Measurements from ENCODE around the gene CARNS1. TPM values are rescaled to one million over a fixed set of nuclear protein-coding genes. Genes with fewer than 3 reads are reported as not detected.

CARNS1 gene
- total RNA-seq, 2 experiments from 2014 or later: 6.2 to 6.9 TPM

GRCh38 chr11:67376063-67376820 lies 39.2 kb upstream of the CARNS1 start:
- ATAC-seq: no peak
- no peaks in the 10 kb centered on the region for H3K36me3 Mint-ChIP-seq (ENCODE audit: low read depth)
- ChIA-PET POLR2A (interaction anchor here (1.9 to 2.3 kb wide), 2 partner anchors 22 to 27 kb away, joined by 4 to 5 read pairs; no protein-coding TSS in a partner anchor), CTCF (interaction anchor here (1.2 to 30.8 kb wide), 4 partner anchors 14 to 114 kb away, joined by 3 to 883 read pairs (median 17); partner anchors contain the start of gene POLD4)
- H3K4me3 Mint-ChIP-seq: no peak overlapping the region
- H3K27me3 Mint-ChIP-seq: peaks cover 22% of the 10 kb centered on the region
- peaks cover 25% of the 10 kb centered on the region for H3K4me1 Mint-ChIP-seq (ENCODE audit: low read depth)
- no peaks in the 10 kb centered on the region for H3K9me3 Mint-ChIP-seq
- no peak for TF ChIP-seq CTCF (IDR thresholded peaks at IDR 0.05)
- no peak for DNase-seq
- intact Hi-C loops (cut with micrococcal nuclease): no loop called here
- no peak overlapping the region for H3K27ac Mint-ChIP-seq

GRCh38 chr11:67376873-67377808 lies 38.3 kb upstream of the CARNS1 start:
- Mint-ChIP-seq H3K36me3 (ENCODE audit: low read depth) (no peaks in the 10 kb centered on the region), H3K9me3 (no peaks in the 10 kb centered on the region), H3K4me3 (no peak overlapping the region), H3K4me1 (ENCODE audit: low read depth) (peaks cover 18% of the 10 kb centered on the region), H3K27me3 (peaks cover 15% of the 10 kb centered on the region), H3K27ac (no peak overlapping the region)
- intact Hi-C loops (cut with micrococcal nuclease): no loop called here
- ATAC-seq: no peak
- ChIA-PET CTCF (interaction anchor here (0.9 to 30.8 kb wide), 5 partner anchors 15 to 115 kb away, joined by 3 to 883 read pairs (median 5); partner anchors contain the start of gene POLD4), POLR2A (interaction anchor here (0.8 to 2.3 kb wide), 4 partner anchors 9 to 137 kb away, joined by 3 to 5 read pairs (median 3); no protein-coding TSS in a partner anchor)
- no peak for DNase-seq
- TF ChIP-seq CTCF (IDR thresholded peaks at IDR 0.05): no peak

GRCh38 chr11:67378544-67378943 lies 36.9 kb upstream of the CARNS1 start:
- CTCF ChIA-PET: interaction anchor here (5.3 to 30.8 kb wide), 3 partner anchors 15 to 34 kb away, joined by 70 to 883 read pairs (median 109); partner anchors contain the start of gene POLD4
- intact Hi-C loops (cut with micrococcal nuclease): no loop called here
- H3K4me3 Mint-ChIP-seq: no peak overlapping the region
- peaks cover 13% of the 10 kb centered on the region for H3K27me3 Mint-ChIP-seq
- ATAC-seq: no peak
- no peaks in the 10 kb centered on the region for H3K36me3 Mint-ChIP-seq (ENCODE audit: low read depth)
- no peaks in the 10 kb centered on the region for H3K9me3 Mint-ChIP-seq
- H3K4me1 Mint-ChIP-seq (ENCODE audit: low read depth): peaks cover 19% of the 10 kb centered on the region
- no peak overlapping the region for H3K27ac Mint-ChIP-seq
- POLR2A ChIA-PET: no interaction called here
- no peak for DNase-seq
- no peak for TF ChIP-seq CTCF (IDR thresholded peaks at IDR 0.05)

- intact Hi-C loops (cut with micrococcal nuclease): no loop called here
- H3K4me1 Mint-ChIP-seq (ENCODE audit: low read depth): peaks cover 12% of the 10 kb centered on the region
- H3K27ac Mint-ChIP-seq: no peak overlapping the region
- no peak overlapping the region for H3K4me3 Mint-ChIP-seq
- H3K9me3 Mint-ChIP-seq: no peaks in the 10 kb centered on the region
- ATAC-seq (no peak), DNase-seq (no peak)
- ChIA-PET CTCF (interaction anchor here (1.2 to 30.8 kb wide), 4 partner anchors 16 to 35 kb away, joined by 3 to 883 read pairs (median 90); partner anchors contain the start of genes POLD4 and PPP1CA), POLR2A (interaction anchor here (1.6 kb wide), 1 partner anchor 140 kb away, joined by 6 read pairs; no protein-coding TSS in a partner anchor)
- no peak for TF ChIP-seq CTCF (IDR thresholded peaks at IDR 0.05)
- no peaks in the 10 kb centered on the region for H3K36me3 Mint-ChIP-seq (ENCODE audit: low read depth)
- peaks cover 11% of the 10 kb centered on the region for H3K27me3 Mint-ChIP-seq
Measured at GRCh38 chr11:67379061-67380058, 36.1 kb upstream of the CARNS1 start.

All from activated CD8-positive, alpha-beta T cell treated with anti-CD3 and anti-CD28 coated beads for 36 hours (primary cell).